T-helper 1 cell treated with Interleukin-12 subunit alpha and Interleukin-12 subunit beta and Interleukin-4 antibody, amounts not matched to agents 30 ng/mL and 1 ng/mL, for 36 hours (primary cell): Measurements from ENCODE around the gene ACO2. TPM values are rescaled to one million over a fixed set of nuclear protein-coding genes. Genes with fewer than 3 reads are reported as not detected.

ENCODE experiments used
- intact Hi-C: fragments of 100-400 bp; cut with micrococcal nuclease; formaldehyde crosslinking; loops from one replicate; pipeline ENCODE4 v1.15.1; 2024
- total RNA-seq: library from RNA; stranded (reverse); gene quantifications from 2 replicates; pipeline ENCODE4 v1.2.3, GENCODE V29; 2022

The ACO2 gene
- total RNA-seq, 1 donor from 2014 or later: 90.1 TPM

DNA sequence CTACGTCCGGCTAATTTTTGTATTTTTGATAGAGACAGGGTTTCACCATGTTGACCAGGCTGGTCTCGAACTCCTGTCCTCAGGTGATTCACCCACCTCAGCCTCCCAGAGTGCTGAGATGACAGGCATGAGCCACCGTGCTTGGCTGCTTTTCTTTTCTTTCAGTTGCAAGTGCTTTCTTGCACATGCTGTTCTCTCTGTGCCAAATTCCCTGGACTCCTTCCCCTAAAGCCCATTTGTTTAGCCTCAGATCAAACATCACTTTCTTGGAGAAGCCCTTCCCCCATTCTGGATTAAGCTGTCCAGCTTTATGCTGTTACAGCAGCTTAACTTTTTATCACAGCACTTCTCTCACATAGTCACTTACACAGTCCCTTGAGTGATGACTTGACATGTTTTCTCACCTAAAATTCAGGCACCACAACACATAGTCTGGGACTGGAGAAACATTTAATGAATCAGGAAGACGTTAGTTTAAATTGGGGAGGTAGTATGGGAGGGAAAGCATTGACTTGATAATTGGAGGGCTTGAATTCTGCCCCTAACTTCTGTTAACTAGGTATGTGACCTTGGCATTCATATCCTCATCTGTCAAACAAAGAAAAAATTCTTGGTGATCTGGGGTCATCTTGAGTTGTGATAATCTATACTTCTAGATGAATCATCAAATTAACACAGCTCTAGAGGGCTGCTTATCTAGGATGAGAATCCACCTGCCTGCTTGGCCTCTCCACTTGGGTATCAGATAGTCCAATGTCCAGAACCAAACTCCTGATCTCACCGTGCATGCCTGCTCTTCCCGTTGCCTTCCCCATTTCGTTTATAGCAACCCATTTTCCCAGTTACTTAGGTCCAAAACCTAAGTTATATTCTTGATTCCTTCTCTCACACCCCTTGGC, 18.4 kb downstream of the ACO2 start:
- intact Hi-C loops: no loop called here

DNA sequence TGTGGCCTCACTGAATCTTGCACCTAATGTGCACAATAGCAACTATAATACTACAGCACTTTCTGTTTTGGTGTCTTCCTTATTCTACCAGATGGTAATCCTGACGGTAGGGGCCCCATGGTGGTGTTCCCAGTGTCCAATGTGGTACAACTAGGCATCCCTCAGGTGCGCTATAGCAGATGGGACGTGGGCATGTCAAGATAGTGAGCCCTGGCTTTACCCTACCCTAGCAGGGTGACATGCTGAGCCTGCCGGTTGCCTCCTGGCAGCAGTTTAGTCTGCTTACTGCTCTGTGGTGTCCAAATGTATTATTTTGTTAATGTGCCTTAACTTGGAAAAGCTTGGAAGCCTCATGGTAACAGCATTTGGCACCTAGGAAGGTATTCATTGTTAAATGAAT, 19.2 kb downstream of the ACO2 start:
- intact Hi-C loops: no loop called here

DNA sequence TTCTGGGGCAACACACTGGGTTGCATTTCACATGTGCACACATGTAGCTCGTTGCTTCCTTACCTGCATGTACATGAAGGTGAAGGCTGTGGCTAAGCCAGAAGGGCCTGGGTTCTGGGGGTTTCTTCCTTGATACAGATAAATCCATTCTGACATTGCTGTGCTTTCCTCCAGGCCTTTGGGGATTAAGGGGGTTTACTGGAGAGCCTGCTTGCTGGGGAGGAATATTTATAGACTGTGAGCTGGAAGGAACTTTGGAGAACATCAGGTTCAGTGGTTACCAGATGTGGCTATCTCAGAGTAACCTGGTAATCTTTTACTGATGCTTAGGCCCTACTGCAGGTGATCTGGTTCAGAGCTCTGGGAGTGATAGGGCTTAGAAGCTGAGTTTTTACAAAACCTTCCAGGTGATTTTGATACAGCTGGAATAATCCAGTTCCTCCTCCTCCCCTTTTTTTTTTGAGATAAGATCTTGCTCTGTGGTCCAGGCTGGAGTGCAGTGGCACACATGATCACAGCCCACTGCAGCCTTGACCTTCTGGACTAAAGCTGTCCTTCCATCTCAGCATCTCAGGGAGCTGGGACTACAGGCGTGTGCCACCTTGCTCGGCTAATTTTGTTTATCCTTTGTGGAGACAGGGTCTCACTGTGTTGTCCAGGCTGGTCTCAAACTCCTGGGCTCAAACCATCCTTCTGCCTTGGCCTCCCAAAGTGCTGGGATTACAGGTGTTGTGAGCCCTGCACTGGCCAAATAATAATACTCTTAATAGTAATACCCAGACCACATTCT, 19.9 kb downstream of the ACO2 start:
- intact Hi-C loops: no loop called here

DNA sequence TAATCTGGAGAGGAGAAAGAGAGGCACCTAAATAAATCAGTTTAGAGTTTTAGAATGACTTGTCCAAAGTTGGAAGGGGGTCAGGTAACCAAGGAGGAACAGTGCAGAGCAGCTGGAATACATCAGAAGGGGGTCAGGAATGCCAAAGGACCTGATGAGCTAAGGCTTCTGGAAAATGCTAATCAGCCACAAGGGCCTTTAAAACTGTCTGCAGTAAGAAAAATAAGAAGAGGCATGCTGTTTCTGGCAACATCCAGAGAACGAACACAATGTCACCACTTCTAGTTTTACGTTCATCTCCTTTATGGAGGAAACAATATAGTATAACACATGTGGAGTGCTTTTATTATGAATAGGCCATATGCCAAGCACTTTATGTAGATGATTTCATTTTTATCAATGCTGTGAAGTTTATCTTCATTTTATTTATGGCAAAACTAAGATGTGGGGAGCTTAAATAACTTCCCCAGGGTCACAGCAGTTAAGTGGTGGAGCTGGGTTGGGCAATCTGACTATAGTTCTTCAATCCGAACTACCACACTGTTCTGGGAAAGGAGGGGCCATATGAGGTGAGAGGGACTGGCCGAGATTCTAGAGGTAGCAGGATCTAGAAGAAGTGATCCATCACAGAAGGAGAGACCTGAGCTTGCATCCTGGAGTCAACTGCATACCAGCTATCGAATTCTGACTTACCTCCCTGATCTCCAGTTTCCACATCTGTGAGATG, 22.6 kb downstream of the ACO2 start:
- intact Hi-C loops: no loop called here

DNA sequence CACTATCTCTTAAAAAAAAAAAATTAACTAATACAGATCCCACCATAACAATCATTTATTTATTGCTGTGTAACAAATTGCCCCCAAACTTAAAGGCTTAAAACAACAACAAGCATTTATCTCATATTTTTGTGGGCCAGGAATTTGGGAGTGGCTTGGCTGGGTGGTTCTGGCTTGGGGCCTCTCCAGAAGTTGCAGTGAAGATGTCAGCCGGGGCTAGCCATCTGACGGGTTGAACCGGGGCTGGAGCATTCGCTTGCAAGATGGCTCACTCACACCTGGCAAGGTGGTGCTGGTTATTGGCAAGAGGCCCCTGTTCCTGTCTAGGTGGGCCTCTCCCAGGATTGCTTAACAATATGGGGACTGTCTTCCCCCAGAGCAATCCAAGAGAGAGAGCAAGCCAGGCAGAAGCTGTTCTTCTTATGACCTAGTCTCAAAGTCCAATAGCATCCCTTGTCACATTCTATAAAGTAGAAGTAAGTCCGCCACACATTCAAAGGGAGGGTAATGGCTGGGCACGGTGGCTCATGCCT, 29.5 kb downstream of the ACO2 start:
- intact Hi-C loops: no loop called here

DNA sequence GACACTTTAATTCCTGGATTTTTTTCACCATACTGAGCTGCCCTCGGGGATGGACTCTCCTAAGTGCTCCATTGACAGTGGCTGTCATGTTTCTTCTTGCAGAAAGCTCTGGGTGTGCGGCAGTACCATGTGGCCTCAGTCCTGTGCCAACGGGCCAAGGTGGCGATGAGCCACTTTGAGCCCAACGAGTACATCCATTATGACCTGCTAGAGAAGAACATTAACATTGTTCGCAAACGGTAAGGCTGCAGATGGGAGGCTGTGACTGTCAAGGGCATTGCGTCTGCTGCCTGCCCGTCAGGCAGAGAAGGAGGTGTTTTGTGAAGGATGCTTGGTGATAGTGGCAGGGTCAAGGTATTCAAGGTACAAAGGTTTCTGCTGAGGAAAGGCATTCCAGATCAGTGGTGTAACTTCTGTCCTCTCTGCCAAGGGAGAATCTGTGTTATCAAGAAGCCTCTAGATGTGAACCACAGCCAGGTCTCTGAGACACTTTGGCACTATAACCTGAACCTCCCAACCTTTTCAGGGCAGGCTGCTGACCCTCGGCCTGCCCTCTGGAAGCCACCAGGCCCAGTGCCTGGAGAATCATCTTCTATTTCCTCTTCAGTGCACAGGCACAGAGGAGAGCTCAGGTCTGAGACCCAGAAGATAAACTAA, 30.8 kb downstream of the ACO2 start:
- intact Hi-C loops: no loop called here

DNA sequence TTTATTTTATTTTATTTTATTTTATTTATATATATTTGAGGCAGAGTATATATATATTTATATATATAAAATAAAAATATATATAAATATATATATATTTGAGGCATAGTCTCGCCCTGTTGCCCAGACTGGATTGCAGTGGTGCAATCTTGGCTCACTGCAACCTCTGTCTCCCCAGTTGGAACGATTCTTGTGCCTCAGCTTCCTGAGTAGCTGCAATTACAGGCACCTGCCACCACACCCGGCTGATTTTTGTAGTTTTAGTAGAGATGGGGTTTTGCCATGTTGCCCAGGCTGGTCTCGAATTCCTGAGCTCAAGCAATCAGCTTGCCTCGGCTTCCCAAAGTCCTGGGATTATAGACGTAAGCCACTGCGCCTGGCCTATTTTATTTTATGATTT, 31.4 kb downstream of the ACO2 start:
- intact Hi-C loops: no loop called here

DNA sequence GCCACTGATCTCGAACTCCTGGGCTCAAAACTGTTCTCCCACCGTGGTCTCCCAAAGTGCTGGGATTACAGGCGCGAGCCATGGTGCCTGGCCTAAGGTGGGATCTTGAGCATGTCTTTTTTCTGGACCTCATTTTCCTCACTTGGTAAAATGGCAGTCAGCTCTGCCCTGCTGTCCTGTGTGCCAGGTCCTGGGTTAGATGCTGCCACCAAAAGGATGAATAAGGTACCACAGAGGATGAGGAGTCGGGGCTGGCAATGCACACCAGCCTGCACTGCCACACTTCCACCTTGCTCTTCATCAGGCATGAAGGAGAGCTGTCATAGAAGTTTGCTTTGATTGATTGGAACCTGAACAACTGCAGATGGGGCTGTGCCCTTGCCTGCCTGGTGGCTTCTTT, 32.3 kb downstream of the ACO2 start:
- intact Hi-C loops: loop anchor here (1.0 kb wide), 1 partner anchor 98 kb away; no protein-coding TSS in a partner anchor

DNA sequence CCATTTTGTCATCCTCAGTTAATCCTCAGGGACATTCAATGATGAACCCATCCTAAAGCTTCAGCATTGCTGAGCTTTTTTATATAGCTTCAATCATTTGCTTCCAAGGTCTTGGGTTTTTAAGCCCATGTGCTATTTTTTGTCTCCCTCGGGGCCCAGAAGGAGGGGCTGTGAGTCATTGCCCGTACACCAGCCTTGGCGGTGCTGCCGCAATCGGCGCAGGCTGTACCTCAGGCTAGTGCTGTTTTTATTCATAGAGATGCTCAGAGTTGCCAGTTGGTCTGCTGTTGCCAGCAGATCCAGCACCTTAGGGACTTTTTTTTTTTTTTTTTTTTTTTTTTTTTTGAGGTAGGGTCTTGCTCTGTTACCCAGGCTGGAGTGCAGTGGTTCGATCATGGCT, 35.5 kb downstream of the ACO2 start:
- intact Hi-C loops: no loop called here

DNA sequence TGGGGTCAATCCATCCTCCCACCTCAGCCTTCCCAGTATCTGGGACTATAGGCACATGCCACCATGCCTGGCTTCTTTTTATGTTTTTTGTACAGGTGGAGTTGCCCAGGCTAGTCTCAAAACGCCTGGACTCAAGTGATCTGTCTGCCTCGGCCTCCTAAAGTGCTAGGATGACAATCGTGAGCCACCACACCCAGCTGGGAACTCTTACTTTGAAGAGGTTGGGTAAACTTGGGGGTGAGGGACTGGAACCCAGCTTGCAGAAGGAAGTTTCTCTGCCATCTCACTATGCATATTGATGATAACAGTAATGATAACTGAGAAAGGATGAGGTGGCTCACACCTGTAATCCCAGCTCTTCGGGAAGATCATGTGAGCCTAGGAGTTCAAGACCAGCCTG, 35.9 kb downstream of the ACO2 start:
- intact Hi-C loops: no loop called here

DNA sequence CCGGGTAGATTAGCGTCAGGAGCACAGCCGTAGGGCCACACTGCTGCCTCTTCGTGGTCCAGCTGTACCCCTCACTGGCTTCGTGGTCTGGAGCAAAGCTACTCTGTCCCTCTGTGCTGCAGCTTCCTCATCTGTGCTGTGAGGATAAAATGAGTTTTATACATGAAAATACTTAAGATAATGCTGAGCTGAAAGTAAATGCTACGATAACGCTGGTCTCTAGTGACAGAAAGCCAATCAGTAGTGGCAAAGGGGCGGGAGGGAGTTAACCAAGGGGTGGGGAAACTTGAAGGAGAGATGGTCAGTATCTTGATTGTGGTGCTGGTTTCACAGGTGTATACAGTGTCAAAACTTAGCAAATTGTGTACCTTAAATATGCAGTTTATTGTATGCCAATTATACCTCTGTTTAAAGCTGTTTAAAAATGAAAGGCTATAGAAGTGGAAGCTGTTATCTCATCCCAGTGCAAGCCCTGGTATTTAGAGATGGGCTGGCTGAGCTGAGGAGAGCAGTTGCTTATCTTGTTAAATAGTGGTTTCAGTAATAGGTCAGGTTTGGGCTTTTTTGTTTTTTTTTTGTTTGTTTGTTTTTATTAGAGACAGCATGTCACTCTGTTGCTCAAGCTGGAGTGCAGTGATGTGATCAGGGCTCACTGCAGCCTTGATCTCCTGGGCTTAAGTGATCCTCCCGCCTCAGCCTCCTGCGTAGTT, 36.7 kb downstream of the ACO2 start:
- intact Hi-C loops: no loop called here

DNA sequence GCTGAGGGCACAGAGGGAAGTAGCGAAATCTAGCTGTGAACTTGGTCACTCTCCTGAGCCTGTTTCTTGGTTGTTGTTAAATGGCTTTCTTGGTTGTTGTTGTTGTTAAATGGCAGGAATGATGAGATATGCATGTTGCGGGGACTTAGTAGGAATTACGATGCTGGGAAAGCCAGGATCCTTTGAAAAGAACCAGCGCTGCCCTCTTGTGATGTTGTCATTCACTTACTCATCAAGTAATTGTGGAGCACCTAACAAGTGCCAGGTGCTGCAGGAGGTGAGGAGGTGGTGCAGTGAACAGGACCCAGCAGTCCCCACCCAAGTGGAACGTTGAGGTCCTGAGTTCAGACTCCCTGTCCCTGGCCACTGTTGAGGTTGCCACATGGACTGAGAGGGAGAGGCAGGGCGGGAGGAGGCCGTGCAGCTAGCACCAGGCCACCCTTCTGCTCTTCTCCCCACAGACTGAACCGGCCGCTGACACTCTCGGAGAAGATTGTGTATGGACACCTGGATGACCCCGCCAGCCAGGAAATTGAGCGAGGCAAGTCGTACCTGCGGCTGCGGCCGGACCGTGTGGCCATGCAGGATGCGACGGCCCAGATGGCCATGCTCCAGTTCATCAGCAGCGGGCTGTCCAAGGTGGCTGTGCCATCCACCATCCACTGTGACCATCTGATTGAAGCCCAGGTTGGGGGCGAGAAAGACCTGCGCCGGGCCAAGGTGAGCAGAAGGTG, 38.6 kb downstream of the ACO2 start:
- intact Hi-C loops: no loop called here

DNA sequence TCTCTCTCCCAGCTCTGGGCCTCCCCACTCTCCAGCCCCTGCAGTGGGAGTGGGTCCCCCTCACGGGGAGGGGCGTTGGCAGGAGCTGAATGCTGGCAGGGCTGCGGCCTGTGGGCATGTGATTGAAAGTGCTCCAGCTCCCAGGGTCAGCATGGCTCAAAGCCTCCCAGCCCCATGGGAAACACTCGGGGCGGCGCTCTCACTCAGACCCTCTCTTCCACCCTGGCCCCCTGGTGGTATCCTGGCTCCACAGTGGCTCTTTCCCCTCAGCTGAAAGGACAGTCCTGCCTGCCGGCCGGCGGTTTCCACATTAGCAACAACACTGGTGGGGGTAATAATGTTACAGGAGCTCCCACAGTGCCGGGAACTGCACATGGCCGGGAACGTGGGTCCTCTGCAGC, 39.9 kb downstream of the ACO2 start:
- intact Hi-C loops: no loop called here

DNA sequence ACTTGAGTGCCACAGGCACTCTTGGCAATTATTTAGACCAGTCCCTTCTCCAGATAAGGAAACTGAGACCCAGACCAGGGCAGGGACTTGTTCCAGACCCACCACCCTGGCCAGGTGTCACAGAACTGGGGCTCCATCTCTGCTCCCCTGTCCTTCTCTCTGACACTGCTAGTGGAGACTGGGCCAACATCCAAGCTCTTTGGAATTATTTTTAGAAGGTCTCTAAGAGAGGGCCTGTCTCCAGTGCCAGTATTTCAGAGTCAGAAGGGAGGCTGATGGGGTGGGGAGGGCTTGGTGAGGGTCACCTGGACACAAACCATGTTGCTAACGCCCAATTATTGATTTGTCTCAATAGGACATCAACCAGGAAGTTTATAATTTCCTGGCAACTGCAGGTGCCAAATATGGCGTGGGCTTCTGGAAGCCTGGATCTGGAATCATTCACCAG, 42.6 kb downstream of the ACO2 start:
- intact Hi-C loops: no loop called here

DNA sequence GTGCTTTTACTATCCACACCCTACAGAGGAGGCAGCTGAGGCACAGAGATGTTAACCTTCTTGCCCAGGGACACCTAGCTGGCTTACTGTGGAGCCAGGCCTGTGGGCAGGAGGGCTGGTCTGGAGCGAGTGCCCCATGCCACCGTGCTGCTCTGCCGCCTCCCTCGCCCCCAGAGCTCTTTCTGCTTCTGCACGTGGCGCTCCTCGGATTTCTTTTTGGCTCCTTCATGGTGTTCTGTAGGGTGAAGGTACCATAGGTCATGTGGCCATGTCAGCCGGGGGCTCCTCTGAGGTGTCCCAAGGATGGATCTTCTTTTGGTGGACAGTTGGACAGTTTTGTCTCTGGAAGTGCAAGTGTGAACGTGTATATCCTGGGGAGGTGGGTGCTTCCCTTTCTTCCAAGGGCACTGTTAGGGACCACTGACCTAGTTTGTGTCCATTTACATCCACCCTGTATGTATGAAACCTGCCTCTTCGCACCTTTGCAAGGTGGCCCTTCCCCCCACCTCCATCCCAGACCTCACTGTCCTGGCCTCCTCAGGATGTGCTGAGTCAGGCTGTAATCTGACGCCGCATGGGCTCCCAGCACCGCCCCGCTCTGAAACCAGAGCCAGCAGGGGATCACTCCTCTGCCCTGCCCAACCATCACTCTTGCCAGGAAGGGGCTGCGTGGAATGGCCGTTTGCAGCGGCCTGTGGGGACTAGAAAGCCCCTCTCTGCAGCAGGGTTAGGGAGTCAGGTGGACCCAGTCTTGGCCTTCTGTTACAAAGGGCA, 43.7 kb downstream of the ACO2 start:
- intact Hi-C loops: no loop called here

DNA sequence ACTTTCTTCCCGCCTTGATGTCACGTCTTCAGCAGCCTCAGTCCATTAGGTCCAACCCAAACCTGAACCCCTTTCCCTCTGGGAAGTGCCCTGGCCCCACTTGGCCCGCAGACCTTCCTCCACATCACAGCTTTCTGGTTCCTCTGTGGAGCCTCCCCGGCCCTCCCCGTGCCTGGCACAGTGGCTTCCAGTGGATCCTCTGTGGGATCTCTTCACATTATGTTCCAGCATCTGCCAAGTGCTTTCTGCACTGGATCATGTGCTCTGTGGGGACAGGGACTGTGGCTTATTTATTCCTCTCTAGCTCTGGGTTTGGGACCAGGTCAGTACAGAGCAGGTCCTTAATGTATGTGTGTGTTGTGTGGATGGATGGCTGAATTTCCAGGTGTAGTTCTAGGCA, 44.5 kb downstream of the ACO2 start:
- intact Hi-C loops: no loop called here

DNA sequence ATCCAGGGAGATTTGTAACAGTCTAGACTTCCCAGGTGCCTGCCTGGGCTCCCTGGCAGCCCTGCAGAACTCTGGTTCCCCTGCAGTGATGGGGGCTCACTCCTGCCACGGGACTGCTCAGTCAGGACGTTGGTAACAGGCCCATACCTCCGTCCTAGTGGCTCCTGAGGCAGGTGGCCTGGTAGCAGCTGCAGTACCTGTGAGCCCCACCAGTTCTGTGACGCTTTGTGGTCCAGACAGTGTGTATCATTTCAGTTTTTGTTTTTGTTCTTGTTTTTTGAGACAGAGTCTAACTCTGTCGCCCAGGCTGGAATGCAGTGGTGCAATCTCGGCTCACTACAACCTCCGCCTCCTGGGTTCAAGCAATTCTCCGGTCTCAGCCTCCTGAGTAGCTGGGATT, 47.5 kb downstream of the ACO2 start:
- intact Hi-C loops: no loop called here

DNA sequence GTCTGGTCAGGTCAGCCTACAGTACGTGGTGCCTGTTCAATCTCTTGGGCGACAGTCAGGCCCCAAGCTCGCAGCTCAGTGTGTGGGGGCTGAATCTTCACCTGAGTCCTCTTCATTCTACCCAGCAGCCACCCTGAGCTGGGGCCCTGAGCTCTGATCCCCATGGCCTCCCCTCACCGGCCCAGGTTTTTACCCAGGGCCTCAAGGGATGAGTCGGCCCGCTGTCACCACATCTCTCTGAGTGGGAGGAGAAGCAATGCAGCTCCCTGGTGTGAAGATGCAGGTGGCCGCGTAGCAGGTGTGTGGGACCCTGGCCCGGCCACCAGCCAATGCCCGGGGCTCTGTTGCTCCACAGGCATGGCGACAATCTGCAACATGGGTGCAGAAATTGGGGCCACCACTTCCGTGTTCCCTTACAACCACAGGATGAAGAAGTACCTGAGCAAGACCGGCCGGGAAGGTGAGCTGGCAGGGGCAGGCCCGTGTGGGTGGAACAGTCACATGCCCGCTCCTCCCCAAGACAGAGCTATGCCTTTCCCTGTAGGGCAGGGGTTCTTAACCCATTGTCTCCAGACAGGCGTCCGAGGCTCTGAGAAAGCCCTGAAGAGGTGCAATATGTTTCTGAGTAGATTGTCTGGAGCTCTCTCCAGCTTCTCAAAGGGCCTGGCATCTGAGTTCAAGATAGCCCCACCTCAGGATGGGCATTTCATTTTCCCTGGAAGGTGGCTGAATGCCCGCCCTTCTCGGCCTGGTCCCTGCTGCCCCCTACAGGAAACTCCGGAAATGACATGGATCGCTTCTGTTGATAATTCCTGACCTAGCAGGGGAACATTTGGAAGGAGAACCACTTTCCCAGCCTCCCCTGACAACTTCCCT, 48.5 kb downstream of the ACO2 start:
- intact Hi-C loops: loop anchor here (1.0 kb wide), 1 partner anchor 114 kb away; no protein-coding TSS in a partner anchor
